ENCODE data around the gene RETREG3. TPM values are rescaled to one million over a fixed set of nuclear protein-coding genes. Genes with fewer than 3 reads are reported as not detected.

The RETREG3 gene
- total and polyA plus RNA-seq, 2 donors (not counting 1 experiment from before 2014, with no cell fraction given) = 37.5 to 67.0 TPM

DNA sequence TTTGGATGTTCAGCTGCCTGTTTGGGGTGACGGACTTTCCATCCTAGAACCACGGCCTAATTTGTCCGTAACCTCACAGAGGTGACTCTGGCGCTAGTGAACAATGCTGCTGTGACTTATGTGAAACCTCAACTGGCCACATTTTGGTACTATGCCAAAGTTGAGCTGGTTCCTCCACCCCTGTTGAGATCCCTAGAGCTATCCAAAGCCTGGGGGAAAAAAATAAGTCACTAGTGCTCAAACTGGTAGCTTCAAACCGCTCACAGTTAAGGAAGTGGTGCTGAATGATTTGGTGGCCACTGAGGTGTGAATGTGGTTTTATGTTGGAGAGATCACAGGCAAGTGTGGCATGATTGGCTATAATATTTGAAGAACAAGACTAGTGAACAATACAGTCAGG, 38.6 kb upstream of the RETREG3 start:
- Histone ChIP-seq H3K36me3 (ENCODE audit: control insufficient read depth, insufficient read depth, low read length) (no peaks in the 10 kb centered on the region), H3K27me3 (ENCODE audit: control insufficient read depth, insufficient read depth, low read length) (peaks cover 4% of the 10 kb centered on the region), H3K4me1 (ENCODE audit: control insufficient read depth, extremely low read depth, insufficient read depth, low read length) (no peaks in the 10 kb centered on the region), H3K4me2 (ENCODE audit: extremely low read depth, insufficient read depth, low read length) (no peak overlapping the region), H3K4me3 (replicated peaks in 1 of 4; ENCODE audit: control extremely low read depth in 1 of 4, insufficient read depth in 1 of 4, low read depth in 3 of 4, low read length in 4 of 4) (no peak overlapping the region), H3K9me3 (ENCODE audit: control insufficient read depth, insufficient read depth, low read depth, low read length) (no peaks in the 10 kb centered on the region), H4K20me1 (ENCODE audit: control insufficient read depth, extremely low read depth, insufficient read depth, low read length) (no peaks in the 10 kb centered on the region), H3K79me2 (ENCODE audit: control insufficient read depth, insufficient read depth, low read length) (no peaks in the 10 kb centered on the region), H2AFZ (ENCODE audit: low read length) (no peak overlapping the region), H3K9ac (ENCODE audit: insufficient read depth, low read length) (no peak overlapping the region), H3K27ac (ENCODE audit: insufficient read depth, low read length) (no peak overlapping the region)
- TF ChIP-seq EZH2 (IDR thresholded peaks at IDR 0.05; ENCODE audit: low read length, missing control alignments) = no peak
- TF ChIP-seq, protein P1, sequence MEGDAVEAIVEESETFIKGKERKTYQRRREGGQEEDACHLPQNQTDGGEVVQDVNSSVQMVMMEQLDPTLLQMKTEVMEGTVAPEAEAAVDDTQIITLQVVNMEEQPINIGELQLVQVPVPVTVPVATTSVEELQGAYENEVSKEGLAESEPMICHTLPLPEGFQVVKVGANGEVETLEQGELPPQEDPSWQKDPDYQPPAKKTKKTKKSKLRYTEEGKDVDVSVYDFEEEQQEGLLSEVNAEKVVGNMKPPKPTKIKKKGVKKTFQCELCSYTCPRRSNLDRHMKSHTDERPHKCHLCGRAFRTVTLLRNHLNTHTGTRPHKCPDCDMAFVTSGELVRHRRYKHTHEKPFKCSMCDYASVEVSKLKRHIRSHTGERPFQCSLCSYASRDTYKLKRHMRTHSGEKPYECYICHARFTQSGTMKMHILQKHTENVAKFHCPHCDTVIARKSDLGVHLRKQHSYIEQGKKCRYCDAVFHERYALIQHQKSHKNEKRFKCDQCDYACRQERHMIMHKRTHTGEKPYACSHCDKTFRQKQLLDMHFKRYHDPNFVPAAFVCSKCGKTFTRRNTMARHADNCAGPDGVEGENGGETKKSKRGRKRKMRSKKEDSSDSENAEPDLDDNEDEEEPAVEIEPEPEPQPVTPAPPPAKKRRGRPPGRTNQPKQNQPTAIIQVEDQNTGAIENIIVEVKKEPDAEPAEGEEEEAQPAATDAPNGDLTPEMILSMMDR (conservative IDR thresholded peaks at IDR 0.05 in 1 of 2, IDR thresholded peaks at IDR 0.05 in 1 of 2; ENCODE audit: low read depth in 1 of 2, low read length in 2 of 2) = no peak
- no peak for DNase-seq (ENCODE audit: low read depth in 2 of 2)

DNA sequence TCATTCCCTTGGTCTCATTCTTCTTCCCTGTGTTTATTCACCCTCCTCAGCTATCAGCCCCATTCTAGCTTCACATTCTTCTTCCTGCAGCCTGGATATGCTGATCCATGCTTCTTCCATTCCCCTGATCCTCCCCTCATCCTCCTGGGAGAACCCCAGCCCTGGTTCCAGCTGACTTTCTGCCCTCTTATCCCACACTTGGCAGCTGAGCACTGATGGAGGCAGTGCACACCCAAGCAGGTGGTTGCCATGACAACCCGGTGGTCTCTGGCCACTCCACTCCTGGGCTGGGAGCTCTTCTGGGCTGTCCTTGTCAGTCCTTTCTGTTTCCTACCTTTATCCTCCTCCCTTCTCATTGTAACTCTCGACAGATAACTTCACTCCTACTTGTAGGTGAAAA, 33.2 kb upstream of the RETREG3 start:
- no peak for TF ChIP-seq EZH2 (IDR thresholded peaks at IDR 0.05; ENCODE audit: low read length, missing control alignments)
- TF ChIP-seq, protein P1 (conservative IDR thresholded peaks at IDR 0.05 in 1 of 2, IDR thresholded peaks at IDR 0.05 in 1 of 2; ENCODE audit: low read depth in 1 of 2, low read length in 2 of 2) = no peak
- no peak overlapping the region for H3K4me2 ChIP-seq (ENCODE audit: extremely low read depth, insufficient read depth, low read length)
- H3K79me2 ChIP-seq (ENCODE audit: control insufficient read depth, insufficient read depth, low read length) = no peaks in the 10 kb centered on the region
- H4K20me1 ChIP-seq (ENCODE audit: control insufficient read depth, extremely low read depth, insufficient read depth, low read length) = no peaks in the 10 kb centered on the region
- H3K36me3 ChIP-seq (ENCODE audit: control insufficient read depth, insufficient read depth, low read length) = no peaks in the 10 kb centered on the region
- no peak overlapping the region for H3K4me3 ChIP-seq (replicated peaks in 1 of 4; ENCODE audit: control extremely low read depth in 1 of 4, insufficient read depth in 1 of 4, low read depth in 3 of 4, low read length in 4 of 4)
- no peak overlapping the region for H3K27ac ChIP-seq (ENCODE audit: insufficient read depth, low read length)
- DNase-seq (ENCODE audit: low read depth in 2 of 2) = no peak
- no peak overlapping the region for H3K9ac ChIP-seq (ENCODE audit: insufficient read depth, low read length)
- no peaks in the 10 kb centered on the region for H3K4me1 ChIP-seq (ENCODE audit: control insufficient read depth, extremely low read depth, insufficient read depth, low read length)
- no peaks in the 10 kb centered on the region for H3K9me3 ChIP-seq (ENCODE audit: control insufficient read depth, insufficient read depth, low read depth, low read length)
- peaks cover 10% of the 10 kb centered on the region for H3K27me3 ChIP-seq (ENCODE audit: control insufficient read depth, insufficient read depth, low read length)
- no peak overlapping the region for H2AFZ ChIP-seq (ENCODE audit: low read length)

DNA sequence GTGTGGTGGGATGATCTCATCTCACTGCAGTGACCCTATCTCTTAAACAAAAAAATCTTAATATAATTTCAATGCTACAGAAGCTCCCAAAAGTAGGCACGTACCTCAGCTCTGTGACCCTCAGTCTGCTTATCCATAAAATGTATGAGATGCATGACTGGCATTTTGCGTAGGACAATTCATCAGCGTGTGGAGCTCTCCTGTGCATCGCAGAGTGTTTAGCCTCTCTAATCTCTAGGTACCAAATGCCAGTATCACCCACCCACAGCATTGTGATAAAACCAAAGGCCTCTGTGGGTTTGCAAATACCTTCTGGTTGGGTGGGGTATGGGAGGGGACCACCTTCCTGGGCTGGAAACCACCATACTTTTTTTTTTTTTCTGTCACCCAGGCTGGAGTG, 30.9 kb upstream of the RETREG3 start:
- H3K36me3 ChIP-seq (ENCODE audit: control insufficient read depth, insufficient read depth, low read length) = no peaks in the 10 kb centered on the region
- no peak overlapping the region for H3K4me2 ChIP-seq (ENCODE audit: extremely low read depth, insufficient read depth, low read length)
- no peak overlapping the region for H3K4me3 ChIP-seq (replicated peaks in 1 of 4; ENCODE audit: control extremely low read depth in 1 of 4, insufficient read depth in 1 of 4, low read depth in 3 of 4, low read length in 4 of 4)
- DNase-seq (ENCODE audit: low read depth in 2 of 2) = no peak
- H3K9ac ChIP-seq (ENCODE audit: insufficient read depth, low read length) = no peak overlapping the region
- TF ChIP-seq EZH2 (IDR thresholded peaks at IDR 0.05; ENCODE audit: low read length, missing control alignments) = no peak
- TF ChIP-seq, protein P1 (conservative IDR thresholded peaks at IDR 0.05 in 1 of 2, IDR thresholded peaks at IDR 0.05 in 1 of 2; ENCODE audit: low read depth in 1 of 2, low read length in 2 of 2) = no peak
- H4K20me1 ChIP-seq (ENCODE audit: control insufficient read depth, extremely low read depth, insufficient read depth, low read length) = no peaks in the 10 kb centered on the region
- no peak overlapping the region for H3K27ac ChIP-seq (ENCODE audit: insufficient read depth, low read length)
- no peaks in the 10 kb centered on the region for H3K4me1 ChIP-seq (ENCODE audit: control insufficient read depth, extremely low read depth, insufficient read depth, low read length)
- H2AFZ ChIP-seq (ENCODE audit: low read length) = no peak overlapping the region
- no peaks in the 10 kb centered on the region for H3K9me3 ChIP-seq (ENCODE audit: control insufficient read depth, insufficient read depth, low read depth, low read length)
- H3K27me3 ChIP-seq (ENCODE audit: control insufficient read depth, insufficient read depth, low read length) = peaks cover 5% of the 10 kb centered on the region
- H3K79me2 ChIP-seq (ENCODE audit: control insufficient read depth, insufficient read depth, low read length) = no peaks in the 10 kb centered on the region

Measured in fibroblast of lung (primary cell).